Measurements from ENCODE around the gene GRK1. TPM values are rescaled to one million over a fixed set of nuclear protein-coding genes. Genes with fewer than 3 reads are reported as not detected.

GRK1 gene
- total and polyA plus RNA-seq, 2 of the 8 experiments (the other 6 are each of a cell fraction or from before 2014, with no cell fraction given), result 0.12 TPM; not detected in 1

GRCh38 chr13:113748101-113748861, 81.3 kb downstream of the GRK1 start:
- Histone ChIP-seq H4K8ac (ENCODE audit: extremely low read depth, insufficient read depth, low read length) (no peak overlapping the region; the same call in 1 of the 2 replicates), H4K5ac (ENCODE audit: insufficient read length, low read depth, low read length) (no peak overlapping the region), H3K23me2 (ENCODE audit: low read depth, low read length) (0 out of 2 replicates have a peak, but pooled peaks cover 4% of the 10 kb centered on the region), H3K79me2 (ENCODE audit: control insufficient read depth in 1 of 2, insufficient read depth in 2 of 2, low read length in 2 of 2) (no peaks in the 10 kb centered on the region), H3K4me2 (ENCODE audit: insufficient read depth in 1 of 2, low read depth in 2 of 2, low read length in 2 of 2) (no peak overlapping the region), H3K14ac (ENCODE audit: insufficient read length) (no peak overlapping the region), H3K18ac (ENCODE audit: extremely low read depth, low read length) (no peak overlapping the region), H3K56ac (replicated peaks; ENCODE audit: insufficient read length, low read depth, low read length) (no peak overlapping the region), H3K4me3 (ENCODE audit: extremely low read depth in 1 of 4, insufficient read depth in 2 of 4, low read depth in 3 of 4, low read length in 4 of 4) (no peak overlapping the region), H2BK15ac (ENCODE audit: low read length) (no peak overlapping the region), H4K91ac (replicated peaks; ENCODE audit: insufficient read length, low read length) (no peak overlapping the region), H3K79me1 (ENCODE audit: low read depth, low read length) (no peaks in the 10 kb centered on the region), H2AK5ac (ENCODE audit: low read depth, low read length) (no peak overlapping the region), H2BK12ac (ENCODE audit: low read depth, low read length) (peak overlapping the region; percentile 43; the same call in 1 of the 2 replicates), H3K9me3 (ENCODE audit: insufficient read depth in 2 of 2, low read depth in 1 of 2, low read length in 1 of 2) (peaks cover 9 to 10% of the 10 kb centered on the region in 2 experiments; a peak in 3 of 4 replicates), H3K27ac (ENCODE audit: low read depth, low read length) (no peak overlapping the region; the same call in 1 of the 2 replicates), H2BK120ac (replicated peaks; ENCODE audit: low read depth, low read length) (no peak overlapping the region), H2AFZ (ENCODE audit: low read length) (no peak overlapping the region), H3K36me3 (ENCODE audit: control insufficient read depth in 2 of 4, insufficient read depth in 4 of 4, low read length in 3 of 4) (no peaks in the 10 kb centered on the region; a peak in 1 of 8 replicates), H2BK5ac (ENCODE audit: low read depth, low read length) (0 out of 2 replicates have a peak overlapping the region, but pooled peaks have one; percentile 24), H4K20me1 (replicated peaks in 1 of 2; ENCODE audit: control insufficient read depth in 1 of 2, insufficient read depth in 2 of 2, low read length in 2 of 2) (peaks cover 0 to 7% of the 10 kb centered on the region in 2 experiments), H2BK20ac (ENCODE audit: low read length) (no peak overlapping the region), H3K4me1 (replicated peaks in 1 of 4; ENCODE audit: control insufficient read depth in 3 of 4, insufficient read depth in 4 of 4, low read length in 3 of 4) (0 out of 7 replicates have a peak, but pooled peaks cover 0 to 2% (median 0%) of the 10 kb centered on the region in 4 experiments), H3K4ac (replicated peaks; ENCODE audit: insufficient read length, low read depth, low read length) (no peak overlapping the region), H3K9ac (replicated peaks in 1 of 4; ENCODE audit: extremely low read depth in 1 of 4, low read depth in 3 of 4, low read length in 3 of 4) (no peak overlapping the region), H3K27me3 (replicated peaks in 1 of 4; ENCODE audit: control insufficient read depth in 3 of 4, extremely low read depth in 1 of 4, insufficient read depth in 3 of 4, low read length in 3 of 4) (no peaks in the 10 kb centered on the region), H3K23ac (ENCODE audit: insufficient read length) (no peak overlapping the region)
- no peak for FAIRE-seq
- WGBS, 2 experiments (ENCODE audit: extremely low coverage in 1 of 2, insufficient coverage in 1 of 2, insufficient read length in 1 of 2, insufficient replicate concordance in 2 of 2, low coverage in 1 of 2, low lambda C conversion rate in 2 of 2, missing lambda C conversion rate in 1 of 2), result 90% methylated on average over 25 of the region's 25 CpGs; no CpG with 5 or more reads in 1 of the 2 experiments
- TF ChIP-seq CHD2 (IDR thresholded peaks at IDR 0.05; ENCODE audit: low read length) (no peak), RAD21 (IDR thresholded peaks at IDR 0.05 in 1 of 2, conservative IDR thresholded peaks at IDR 0.05 in 1 of 2; ENCODE audit: low read depth in 2 of 2, low read length in 2 of 2) (no peak), CTCF (IDR thresholded peaks at IDR 0.05; ENCODE audit: control extremely low read depth in 1 of 3, insufficient read depth in 1 of 3, low read depth in 1 of 3, low read length in 3 of 3) (peak in 1 of 3 experiments; percentile 5; a peak in 1 of 4 replicates), FOSL1 (IDR thresholded peaks at IDR 0.05; ENCODE audit: insufficient read depth, low read depth, low read length) (no peak), TCF12 (IDR thresholded peaks at IDR 0.05; ENCODE audit: low read depth, low read length) (no peak)
- ChIA-PET POLR2A (ENCODE audit: partially characterized antibody) (interaction anchor here (1.3 kb wide), 1 partner anchor 161 kb away, joined by 3 read pairs; no protein-coding TSS in a partner anchor), CTCF (ENCODE audit: partially characterized antibody) (no interaction called here)
- no peak for DNase-seq (ENCODE audit: low read depth in 1 of 2, low spot score in 2 of 2)
